ENCODE results near the gene AP2B1.

GRCh38 chr17:35742896-35743477, 155.9 kb downstream of the AP2B1 start:
- TF ChIP-seq, protein P1, sequence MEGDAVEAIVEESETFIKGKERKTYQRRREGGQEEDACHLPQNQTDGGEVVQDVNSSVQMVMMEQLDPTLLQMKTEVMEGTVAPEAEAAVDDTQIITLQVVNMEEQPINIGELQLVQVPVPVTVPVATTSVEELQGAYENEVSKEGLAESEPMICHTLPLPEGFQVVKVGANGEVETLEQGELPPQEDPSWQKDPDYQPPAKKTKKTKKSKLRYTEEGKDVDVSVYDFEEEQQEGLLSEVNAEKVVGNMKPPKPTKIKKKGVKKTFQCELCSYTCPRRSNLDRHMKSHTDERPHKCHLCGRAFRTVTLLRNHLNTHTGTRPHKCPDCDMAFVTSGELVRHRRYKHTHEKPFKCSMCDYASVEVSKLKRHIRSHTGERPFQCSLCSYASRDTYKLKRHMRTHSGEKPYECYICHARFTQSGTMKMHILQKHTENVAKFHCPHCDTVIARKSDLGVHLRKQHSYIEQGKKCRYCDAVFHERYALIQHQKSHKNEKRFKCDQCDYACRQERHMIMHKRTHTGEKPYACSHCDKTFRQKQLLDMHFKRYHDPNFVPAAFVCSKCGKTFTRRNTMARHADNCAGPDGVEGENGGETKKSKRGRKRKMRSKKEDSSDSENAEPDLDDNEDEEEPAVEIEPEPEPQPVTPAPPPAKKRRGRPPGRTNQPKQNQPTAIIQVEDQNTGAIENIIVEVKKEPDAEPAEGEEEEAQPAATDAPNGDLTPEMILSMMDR (IDR thresholded peaks at IDR 0.05): no peak
- TF ChIP-seq EP300 (IDR thresholded peaks at IDR 0.05): no peak
- no peak for TF ChIP-seq POLR2AphosphoS5 (IDR thresholded peaks at IDR 0.05)

Data from stomach (tissue), 4 donors.